OCI-LY7 (cell line): ENCODE measurements around the gene SLC35A4.

Experiments used
- EZH2phosphoT487 ChIP-seq: fragments of 200-600 bp; sonication (generic); IDR thresholded peaks from 2 replicates; pipeline ENCODE4 v1.6.1; 2018; ENCODE audit warnings: low read depth, borderline replicate concordance, mild to moderate bottlenecking, mixed run types, antibody characterized with exemption, low read length, moderate library complexity, mixed read lengths
- TF ChIP-seq, protein P1 (sequence below): fragments of 200-600 bp; sonication (generic); conservative IDR thresholded peaks from 2 replicates; pipeline ENCODE4 v1.5.1; 2014; ENCODE audit warnings: mild to moderate bottlenecking, antibody characterized with exemption, low read length, moderate library complexity, mixed read lengths

DNA sequence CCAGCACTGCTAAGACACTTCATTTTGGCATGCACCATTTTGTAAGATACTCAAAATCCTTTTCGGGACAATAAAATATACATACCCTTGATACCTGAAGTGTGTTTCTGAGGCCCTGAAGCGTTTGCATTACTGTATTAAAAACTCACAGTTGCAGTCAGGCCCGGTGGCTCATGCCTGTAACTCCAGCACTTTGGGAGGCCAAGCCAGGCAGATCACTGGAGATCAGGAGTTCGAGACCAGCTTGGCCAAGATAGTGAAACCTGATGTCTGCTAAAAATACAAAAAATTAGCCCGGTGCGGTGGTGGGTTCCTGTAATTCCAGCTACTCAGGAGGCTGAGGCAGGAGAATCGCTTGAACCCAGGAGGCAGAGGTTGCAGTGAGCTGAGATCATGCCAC, 19.6 kb upstream of the SLC35A4 start:
- TF ChIP-seq, protein P1, sequence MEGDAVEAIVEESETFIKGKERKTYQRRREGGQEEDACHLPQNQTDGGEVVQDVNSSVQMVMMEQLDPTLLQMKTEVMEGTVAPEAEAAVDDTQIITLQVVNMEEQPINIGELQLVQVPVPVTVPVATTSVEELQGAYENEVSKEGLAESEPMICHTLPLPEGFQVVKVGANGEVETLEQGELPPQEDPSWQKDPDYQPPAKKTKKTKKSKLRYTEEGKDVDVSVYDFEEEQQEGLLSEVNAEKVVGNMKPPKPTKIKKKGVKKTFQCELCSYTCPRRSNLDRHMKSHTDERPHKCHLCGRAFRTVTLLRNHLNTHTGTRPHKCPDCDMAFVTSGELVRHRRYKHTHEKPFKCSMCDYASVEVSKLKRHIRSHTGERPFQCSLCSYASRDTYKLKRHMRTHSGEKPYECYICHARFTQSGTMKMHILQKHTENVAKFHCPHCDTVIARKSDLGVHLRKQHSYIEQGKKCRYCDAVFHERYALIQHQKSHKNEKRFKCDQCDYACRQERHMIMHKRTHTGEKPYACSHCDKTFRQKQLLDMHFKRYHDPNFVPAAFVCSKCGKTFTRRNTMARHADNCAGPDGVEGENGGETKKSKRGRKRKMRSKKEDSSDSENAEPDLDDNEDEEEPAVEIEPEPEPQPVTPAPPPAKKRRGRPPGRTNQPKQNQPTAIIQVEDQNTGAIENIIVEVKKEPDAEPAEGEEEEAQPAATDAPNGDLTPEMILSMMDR, result no peak
- no peak for TF ChIP-seq EZH2phosphoT487
